Measurements from ENCODE around the gene ILF3. TPM values are rescaled to one million over a fixed set of nuclear protein-coding genes. Genes with fewer than 3 reads are reported as not detected.

ILF3 gene
- polyA plus RNA-seq, 3 donors = 51.6 to 116 (median 79.9) TPM

GRCh38 chr19:10717356-10718204, 63.4 kb downstream of the ILF3 start, which contains the start of gene DNM2:
Gene DNM2 (plus strand): TSS chr19:10718079. CDS start chr19:10718243, 164 bp downstream.
- H3K27ac ChIP-seq (ENCODE audit: low read depth, low read length) = peak within 1 kb of the TSS; percentile 58
- 0% methylated on average over 53 to 57 of the region's 57 CpGs for WGBS, 3 donors

- WGBS, 3 donors = 1% methylated on average over 56 to 70 of the region's 70 CpGs
- peak overlapping the region; percentile 58 for H3K27ac ChIP-seq (ENCODE audit: low read depth, low read length)
Observed at GRCh38 chr19:10718205-10719196, 64.4 kb downstream of the ILF3 start.

- no peak overlapping the region for H3K27ac ChIP-seq (ENCODE audit: low read depth, low read length)
- 23 to 46% (median 44%) methylated on average over 5 of the region's 5 CpGs for WGBS, 3 donors
Observed at GRCh38 chr19:10719466-10719961, 65.4 kb downstream of the ILF3 start.

GRCh38 chr19:10720607-10721125, 66.5 kb downstream of the ILF3 start:
- no peak overlapping the region for H3K27ac ChIP-seq (ENCODE audit: low read depth, low read length)

GRCh38 chr19:10723591-10723990, 69.4 kb downstream of the ILF3 start:
- no peak overlapping the region for H3K27ac ChIP-seq (ENCODE audit: low read depth, low read length)
- 73 to 94% (median 75%) methylated on average over 3 of the region's 3 CpGs for WGBS, 3 donors

More at GRCh38 chr19:10720607-10721125, 66.5 kb downstream of the ILF3 start:
- WGBS, 3 donors = 86 to 90% (median 88%) methylated on average over 6 of the region's 6 CpGs

GRCh38 chr19:10724573-10725071, 70.5 kb downstream of the ILF3 start:
- 51 to 74% (median 64%) methylated on average over 12 of the region's 12 CpGs for WGBS, 3 donors
- H3K27ac ChIP-seq (ENCODE audit: low read depth, low read length) = no peak overlapping the region

- WGBS, 3 donors = 67 to 76% (median 75%) methylated on average over 4 of the region's 4 CpGs
- H3K27ac ChIP-seq (ENCODE audit: low read depth, low read length) = no peak overlapping the region
Observed at GRCh38 chr19:10725415-10725814, 71.3 kb downstream of the ILF3 start.

GRCh38 chr19:10726268-10726667, 72.1 kb downstream of the ILF3 start:
- WGBS, 3 donors = 87 to 91% (median 88%) methylated on average over 10 of the region's 10 CpGs
- no peak overlapping the region for H3K27ac ChIP-seq (ENCODE audit: low read depth, low read length)

- WGBS, 3 donors = 76 to 79% (median 78%) methylated on average over 14 of the region's 14 CpGs
- no peak overlapping the region for H3K27ac ChIP-seq (ENCODE audit: low read depth, low read length)
Observed at GRCh38 chr19:10727685-10728201, 73.6 kb downstream of the ILF3 start.

GRCh38 chr19:10729411-10729810, 75.3 kb downstream of the ILF3 start:
- H3K27ac ChIP-seq (ENCODE audit: low read depth, low read length) = no peak overlapping the region
- WGBS, 3 donors = 59 to 96% (median 73%) methylated on average over 14 of the region's 14 CpGs

- WGBS, 3 donors = 84 to 87% (median 85%) methylated on average over 12 of the region's 12 CpGs
- H3K27ac ChIP-seq (ENCODE audit: low read depth, low read length) = no peak overlapping the region
Observed at GRCh38 chr19:10730932-10731331, 76.8 kb downstream of the ILF3 start.

GRCh38 chr19:10735741-10736140, 81.6 kb downstream of the ILF3 start:
- WGBS, 3 donors = 77 to 87% (median 77%) methylated on average over 5 of the region's 5 CpGs
- no peak overlapping the region for H3K27ac ChIP-seq (ENCODE audit: low read depth, low read length)

- WGBS, 3 donors = 87 to 90% (median 89%) methylated on average over 6 of the region's 6 CpGs
- H3K27ac ChIP-seq (ENCODE audit: low read depth, low read length) = no peak overlapping the region
Observed at GRCh38 chr19:10736189-10736588, 82.0 kb downstream of the ILF3 start.

GRCh38 chr19:10736916-10737551, 82.9 kb downstream of the ILF3 start:
- whole genome bisulfite sequencing, 3 donors = 80 to 84% (median 81%) methylated on average over 9 of the region's 9 CpGs
- H3K27ac ChIP-seq (ENCODE audit: low read depth, low read length) = no peak overlapping the region

GRCh38 chr19:10737722-10738121, 83.6 kb downstream of the ILF3 start:
- WGBS, 3 donors = 86 to 93% (median 90%) methylated on average over 9 of the region's 9 CpGs
- H3K27ac ChIP-seq (ENCODE audit: low read depth, low read length) = no peak overlapping the region

GRCh38 chr19:10740798-10741197, 86.7 kb downstream of the ILF3 start:
- H3K27ac ChIP-seq (ENCODE audit: low read depth, low read length) = no peak overlapping the region
- WGBS, 3 donors = 36 to 89% (median 83%) methylated on average over 3 of the region's 3 CpGs

Measured in adipose tissue (tissue), 3 donors.